Suprapubic skin (tissue), 4 donors: ENCODE results near the gene FBLN1.

ENCODE experiments used
- CTCF ChIP-seq, 2 donors: fragments of 200-600 bp in 1 of 2; fragments of 450-650 bp in 1 of 2; sonication (generic) in 1 of 2; IDR thresholded peaks; one replicate each; pipeline ENCODE4 v1.5.1; 2016 to 2019; ENCODE audit warnings: antibody characterized with exemption in 2 of 2, mild to moderate bottlenecking in 1 of 2, moderate library complexity in 1 of 2
- EP300 ChIP-seq: sonication (generic); formaldehyde crosslinking; IDR thresholded peaks from one replicate; pipeline ENCODE4 v1.6.1; 2017; ENCODE audit warnings: antibody characterized with exemption
- POLR2A ChIP-seq, 2 donors: fragments of 450-650 bp; IDR thresholded peaks; one replicate each; pipeline ENCODE4 v1.6.1; 2017; ENCODE audit warnings: antibody characterized with exemption in 2 of 2, mild to moderate bottlenecking in 2 of 2, moderate library complexity in 2 of 2
- POLR2AphosphoS5 ChIP-seq, 3 donors: sonication (generic); formaldehyde crosslinking; IDR thresholded peaks; one replicate each; pipeline ENCODE4 v1.6.1; 2017; ENCODE audit warnings: antibody characterized with exemption in 3 of 3

- TF ChIP-seq CTCF (IDR thresholded peaks at IDR 0.05), result peak in 1 of 2 donors; percentile 9
- no peak for TF ChIP-seq POLR2A (IDR thresholded peaks at IDR 0.05)
- TF ChIP-seq EP300, result no peak
- peak in 1 of 3 donors; percentile 22 for TF ChIP-seq POLR2AphosphoS5 (IDR thresholded peaks at IDR 0.05)
Measured at GRCh38 chr22:45552580-45553350, 50.1 kb downstream of the FBLN1 start.
